Panc1 (cell line): Measurements from ENCODE around the gene LAMB1. TPM values are rescaled to one million over a fixed set of nuclear protein-coding genes. Genes with fewer than 3 reads are reported as not detected.

Experiments
- ATAC-seq: fragments of 200-7000 bp; cut with Tn5 transposase; 2 replicates; pipeline ENCODE4 v1.9.1; 2020; ENCODE audit warnings: mild to moderate bottlenecking, moderate library complexity
- BruUV-seq: library from RNA; stranded (reverse); fragments of 400-500 nt; replicated peaks from 2 replicates; lab custom pipeline; 2021; lab: Mats Ljungman, UMichigan
- CTCF ChIA-PET: fragments of 300-600 bp; sonication (Branson Sonifier 250); formaldehyde crosslinking; loops from one replicate; lab custom pipeline; 2022; ENCODE audit warnings: antibody characterized with exemption; lab: Charles Lee
- POLR2A ChIA-PET: fragments of 300-600 bp; sonication (Branson Sonifier 250); formaldehyde crosslinking; loops from one replicate; lab custom pipeline; 2022; ENCODE audit warnings: antibody characterized with exemption; lab: Charles Lee
- DNase-seq: peaks from one replicate; pipeline ENCODE4 v3.0.0-alpha.2; 2010; ENCODE audit warnings: low read depth, low spot score
- H3K27ac ChIP-seq: 2 replicates; pipeline ENCODE4 v1.5.1; 2011; ENCODE audit warnings: mild to moderate bottlenecking, low read length, inconsistent platforms
- H3K27me3 ChIP-seq: fragments of 200-500 bp; sonication (Bioruptor generic); 2 replicates; pipeline ENCODE4 v1.6.0; 2014; ENCODE audit warnings: low read length, inconsistent platforms; ENCODE audit not compliant: control insufficient read depth, insufficient read depth
- H3K36me3 ChIP-seq: fragments of 200-500 bp; sonication (Bioruptor generic); 2 replicates; pipeline ENCODE4 v1.5.1; 2014; ENCODE audit warnings: inconsistent platforms, mild to moderate bottlenecking, low read length, moderate library complexity; ENCODE audit not compliant: control insufficient read depth, insufficient read depth
- H3K4me1 ChIP-seq: 2 replicates; pipeline ENCODE4 v1.5.1; 2011; ENCODE audit warnings: inconsistent platforms, mild to moderate bottlenecking, low read length, moderate library complexity; ENCODE audit not compliant: control insufficient read depth, insufficient read depth
- H3K4me3 ChIP-seq, 2 experiments: 2 replicates each; pipeline ENCODE4 v1.5.1; 2011 to 2012; ENCODE audit warnings: low read depth in 2 of 2, low read length in 2 of 2, mild to moderate bottlenecking in 2 of 2, inconsistent platforms in 1 of 2, moderate library complexity in 1 of 2
- H3K9me3 ChIP-seq: fragments of 200-500 bp; sonication (Bioruptor generic); 2 replicates; pipeline ENCODE4 v1.5.1; 2014; ENCODE audit warnings: low read depth, mild to moderate bottlenecking, inconsistent platforms, low read length, moderate library complexity; ENCODE audit not compliant: control insufficient read depth, insufficient read depth
- CTCF ChIP-seq: fragments of 450-650 bp; IDR thresholded peaks from 2 replicates; pipeline ENCODE4 v1.5.1; 2017; ENCODE audit warnings: mild to moderate bottlenecking
- POLR2AphosphoS5 ChIP-seq: IDR thresholded peaks from 2 replicates; pipeline ENCODE4 v1.6.1; 2012; ENCODE audit warnings: mild to moderate bottlenecking, low read depth, low read length, moderate library complexity
- REST ChIP-seq, 2 experiments: IDR thresholded peaks; 2 replicates each; pipeline ENCODE4 v1.6.1; 2011 to 2012; ENCODE audit warnings: low read depth in 2 of 2, control low read depth in 1 of 2, low read length in 1 of 2, mild to moderate bottlenecking in 1 of 2, moderate library complexity in 1 of 2; ENCODE audit not compliant: insufficient read depth in 1 of 2
- SIN3A ChIP-seq: IDR thresholded peaks from 2 replicates; pipeline ENCODE4 v1.6.1; 2012; ENCODE audit warnings: low read depth, mild to moderate bottlenecking, low read length, moderate library complexity, borderline replicate concordance; ENCODE audit not compliant: insufficient read depth
- TCF7L2 ChIP-seq: IDR thresholded peaks from 2 replicates; pipeline ENCODE4 v1.6.1; 2011; ENCODE audit warnings: mild to moderate bottlenecking, low read depth, low read length, inconsistent platforms
- in situ Hi-C: cut with HindIII; loops from 2 replicates; pipeline ENCODE4 v1.10.0; 2016; ENCODE audit warnings: low sequenced_read_pairs, low pct_unique_long_range_greater_than_20kb
- intact Hi-C: fragments of 100-400 bp; cut with micrococcal nuclease; formaldehyde crosslinking; loops from one replicate; pipeline ENCODE4 v1.10.0; 2022; ENCODE audit not compliant: unreplicated experiment
- total RNA-seq: library from RNA; stranded (reverse); gene quantifications from one replicate; pipeline ENCODE4 v1.2.1, GENCODE V29; 2021; ENCODE audit not compliant: unreplicated experiment

Gene LAMB1
- total RNA-seq, 1 experiment from 2014 or later = 204 TPM

GRCh38 chr7:107938456-107939250 lies 64.3 kb downstream of the LAMB1 start:
- Histone ChIP-seq H3K4me3 (no peak overlapping the region), H3K27ac (peak overlapping the region; percentile 78), H3K4me1 (peaks cover 33% of the 10 kb centered on the region), H3K27me3 (no peaks in the 10 kb centered on the region), H3K36me3 (peaks cover 26% of the 10 kb centered on the region), H3K9me3 (no peaks in the 10 kb centered on the region)
- no peak for ATAC-seq
- no peak for TF ChIP-seq REST (IDR thresholded peaks at IDR 0.05; ENCODE audit: insufficient read depth in 1 of 2, low read depth in 2 of 2, low read length in 1 of 2)
- no peak; the same call in 1 of the 2 replicates for TF ChIP-seq POLR2AphosphoS5
- POLR2A ChIA-PET = no interaction called here
- intact Hi-C loops (loop anchor here (10.0 kb wide), 1 partner anchor 206 kb away; no protein-coding TSS in a partner anchor), in situ Hi-C loops (no loop called here)
- no TSS peak for BruUV-seq
- CTCF ChIA-PET = no interaction called here
- DNase-seq = no peak

- peaks cover 41% of the 10 kb centered on the region for H3K4me1 ChIP-seq
- POLR2A ChIA-PET = no interaction called here
- CTCF ChIA-PET = no interaction called here
These were observed 65.4 kb downstream of the LAMB1 start for GRCh38 chr7:107937531-107937930.

More at GRCh38 chr7:107937531-107937930, 65.4 kb downstream of the LAMB1 start:
- Histone ChIP-seq H3K4me3 (no peak overlapping the region), H3K36me3 (peaks cover 19% of the 10 kb centered on the region), H3K27ac (peak overlapping the region; percentile 69), H3K27me3 (no peaks in the 10 kb centered on the region), H3K9me3 (no peaks in the 10 kb centered on the region)
- no peak for TF ChIP-seq SIN3A
- no peak for TF ChIP-seq CTCF
- no peak for TF ChIP-seq REST (IDR thresholded peaks at IDR 0.05; ENCODE audit: insufficient read depth in 1 of 2, low read depth in 2 of 2, low read length in 1 of 2)
- TF ChIP-seq TCF7L2 = no peak
- no peak for TF ChIP-seq POLR2AphosphoS5
- DNase-seq (no peak), ATAC-seq (no peak)
- in situ Hi-C loops = no loop called here
- intact Hi-C loops = loop anchor here (10.0 kb wide), 1 partner anchor 207 kb away; no protein-coding TSS in a partner anchor
- no TSS peak for BruUV-seq
